ENCODE data around the gene OR52A1. TPM values are rescaled to one million over a fixed set of nuclear protein-coding genes. Genes with fewer than 3 reads are reported as not detected.
A peak's percentile ranks its signal among the peaks of the same experiment; 100 is the strongest.

OR52A1 gene
- total and polyA plus RNA-seq, 9 of the 15 experiments (the other 6 are each of a cell fraction or from before 2014, with no cell fraction given), result under 0.01 to 0.33 (median 0.13) TPM; not detected in 3

DNA sequence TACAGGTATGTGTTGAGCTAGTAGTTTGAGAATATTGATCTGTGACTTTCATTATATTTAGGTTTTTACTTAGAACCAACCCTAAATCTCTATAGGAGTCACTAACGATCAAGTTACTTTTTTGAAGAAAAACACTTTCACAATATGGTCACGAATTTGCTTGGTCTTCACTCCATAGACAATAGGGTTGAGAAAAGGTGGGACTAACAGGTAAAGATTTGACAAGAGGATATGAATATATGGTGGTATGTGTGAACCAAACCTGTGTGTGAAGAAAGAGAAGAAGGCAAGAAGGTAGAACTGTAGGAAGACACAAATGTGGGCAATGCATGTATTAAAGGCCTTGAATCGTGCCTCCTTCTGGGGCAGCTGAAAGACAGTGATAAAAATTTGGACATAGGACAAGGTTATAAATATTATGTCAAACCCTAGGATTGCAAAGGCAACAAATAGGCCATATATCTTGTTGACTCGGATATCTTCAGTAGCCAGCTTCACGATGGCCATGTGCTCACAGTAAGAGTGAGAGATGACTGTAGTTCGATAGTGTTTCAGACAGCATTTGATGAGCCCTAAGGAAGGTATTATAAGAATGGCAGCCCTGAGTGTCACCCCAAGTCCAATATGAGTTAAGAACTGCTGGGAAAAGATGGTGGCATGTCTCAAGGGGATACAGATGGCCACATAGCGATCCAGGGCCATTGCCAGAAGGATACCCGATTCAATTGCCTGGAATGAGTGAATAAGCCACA is 22.8 kb downstream of the OR52A1 start (continued):
- TF ChIP-seq, protein P1, sequence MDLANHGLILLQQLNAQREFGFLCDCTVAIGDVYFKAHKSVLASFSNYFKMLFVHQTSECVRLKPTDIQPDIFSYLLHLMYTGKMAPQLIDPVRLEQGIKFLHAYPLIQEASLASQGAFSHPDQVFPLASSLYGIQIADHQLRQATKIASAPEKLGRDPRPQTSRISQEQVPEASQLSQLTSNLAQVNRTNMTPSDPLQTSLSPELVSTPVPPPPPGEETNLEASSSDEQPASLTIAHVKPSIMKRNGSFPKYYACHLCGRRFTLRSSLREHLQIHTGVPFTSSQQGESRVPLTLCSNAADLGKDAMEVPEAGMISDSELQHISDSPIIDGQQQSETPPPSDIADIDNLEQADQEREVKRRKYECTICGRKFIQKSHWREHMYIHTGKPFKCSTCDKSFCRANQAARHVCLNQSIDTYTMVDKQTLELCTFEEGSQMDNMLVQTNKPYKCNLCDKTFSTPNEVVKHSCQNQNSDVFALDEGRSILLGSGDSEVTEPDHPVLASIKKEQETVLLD (IDR thresholded peaks at IDR 0.05), result no peak
- TF ChIP-seq RAD21 (CRISPR knock-in tag; conservative IDR thresholded peaks at IDR 0.05 in 1 of 2, IDR thresholded peaks at IDR 0.05 in 1 of 2) (peak in 1 of 2 experiments; percentile 14; a peak in 1 of 4 replicates), GTF2A2 (tag; IDR thresholded peaks at IDR 0.05) (no peak), MECOM (CRISPR knock-in tag; IDR thresholded peaks at IDR 0.05) (peak; percentile 85), TAF9B (IDR thresholded peaks at IDR 0.05; ENCODE audit: partially characterized antibody) (peak; percentile 49), E2F4 (CRISPR knock-in tag; IDR thresholded peaks at IDR 0.05; ENCODE audit: low read depth) (no peak), COPS2 (conservative IDR thresholded peaks at IDR 0.05) (no peak), ZNF699 (CRISPR knock-in tag; IDR thresholded peaks at IDR 0.05; ENCODE audit: insufficient replicate concordance) (no peak), ZNF655 (CRISPR knock-in tag; IDR thresholded peaks at IDR 0.05) (no peak), ZNF518B (CRISPR knock-in tag; IDR thresholded peaks at IDR 0.05) (no peak), POLR2B (IDR thresholded peaks at IDR 0.05; ENCODE audit: low read depth, partially characterized antibody) (no peak), NELFE (IDR thresholded peaks at IDR 0.05; ENCODE audit: insufficient read depth, insufficient read length) (no peak), PPARD (CRISPR knock-in tag; IDR thresholded peaks at IDR 0.05) (no peak), ZC3H8 (IDR thresholded peaks at IDR 0.05) (no peak), HIVEP1 (CRISPR knock-in tag; IDR thresholded peaks at IDR 0.05) (no peak), ADNP (tag; IDR thresholded peaks at IDR 0.05) (no peak), HNRNPK (IDR thresholded peaks at IDR 0.05; ENCODE audit: low read depth, low read length, poor library complexity, severe bottlenecking) (no peak), EHMT2 (IDR thresholded peaks at IDR 0.05) (peak; percentile 75; the same call in 1 of the 2 replicates), ZNF584 (CRISPR knock-in tag; IDR thresholded peaks at IDR 0.05; ENCODE audit: low read depth) (no peak), C11orf30 (IDR thresholded peaks at IDR 0.05; ENCODE audit: low read depth) (no peak), PYGO2 (tag; IDR thresholded peaks at IDR 0.05) (peak; percentile 65; the same call in 1 of the 2 replicates), ZNF780A (CRISPR knock-in tag; IDR thresholded peaks at IDR 0.05) (no peak)
